GM18498 (cell line): ENCODE results near the gene ANKRD11.
"Not testable (repeated sequence)": the region's sequence is repeated elsewhere in the genome, so short reads cannot be mapped to it uniquely, and the experiment has no call there.

Source experiments
- ATAC-seq: cut with Tn5 transposase; IDR thresholded peaks from one replicate; pipeline ENCODE4 v1.9.1; 2021; ENCODE audit warnings: mild to moderate bottlenecking, moderate library complexity; ENCODE audit not compliant: unreplicated experiment

ANKRD11 gene

GRCh38 chr16:89248196-89248982, 242.0 kb downstream of the ANKRD11 start:
- ATAC-seq, result no peak

- ATAC-seq, result not testable (repeated sequence)
Measured at GRCh38 chr16:89247734-89248075, 242.7 kb downstream of the ANKRD11 start.

- peak; percentile 72 for ATAC-seq
Measured at GRCh38 chr16:89246903-89247733, 243.2 kb downstream of the ANKRD11 start.

GRCh38 chr16:89246383-89246902, 243.9 kb downstream of the ANKRD11 start:
- ATAC-seq, result no peak

GRCh38 chr16:89244754-89245153, 245.6 kb downstream of the ANKRD11 start:
- ATAC-seq, result no peak

GRCh38 chr16:89244264-89244663, 246.1 kb downstream of the ANKRD11 start:
- not testable (repeated sequence) for ATAC-seq

GRCh38 chr16:89243664-89244063, 246.7 kb downstream of the ANKRD11 start:
- ATAC-seq, result no peak

- ATAC-seq, result no peak
Measured at GRCh38 chr16:89242795-89243200, 247.6 kb downstream of the ANKRD11 start.

- ATAC-seq, result peak; percentile 68
Measured at GRCh38 chr16:89241187-89242007, 249.0 kb downstream of the ANKRD11 start.

GRCh38 chr16:89237733-89238132, 252.6 kb downstream of the ANKRD11 start:
- ATAC-seq, result no peak

GRCh38 chr16:89233678-89234490, 256.5 kb downstream of the ANKRD11 start:
- no peak for ATAC-seq

- ATAC-seq, result no peak
Measured at GRCh38 chr16:89232107-89232506, 258.3 kb downstream of the ANKRD11 start.

- no peak for ATAC-seq
Measured at GRCh38 chr16:89230255-89230654, 260.1 kb downstream of the ANKRD11 start.

GRCh38 chr16:89224665-89225064, 265.7 kb downstream of the ANKRD11 start:
- no peak for ATAC-seq

- ATAC-seq, result no peak
Measured at GRCh38 chr16:89222931-89223330, 267.4 kb downstream of the ANKRD11 start.

GRCh38 chr16:89221604-89222003, 268.8 kb downstream of the ANKRD11 start:
- ATAC-seq, result no peak

- no peak for ATAC-seq
Measured at GRCh38 chr16:89219365-89219764, 271.0 kb downstream of the ANKRD11 start.
